ENCODE data around the gene GBA3. TPM values are rescaled to one million over a fixed set of nuclear protein-coding genes. Genes with fewer than 3 reads are reported as not detected.

GBA3 gene
- total RNA-seq, 1 donor from 2014 or later = 1.0 TPM

DNA sequence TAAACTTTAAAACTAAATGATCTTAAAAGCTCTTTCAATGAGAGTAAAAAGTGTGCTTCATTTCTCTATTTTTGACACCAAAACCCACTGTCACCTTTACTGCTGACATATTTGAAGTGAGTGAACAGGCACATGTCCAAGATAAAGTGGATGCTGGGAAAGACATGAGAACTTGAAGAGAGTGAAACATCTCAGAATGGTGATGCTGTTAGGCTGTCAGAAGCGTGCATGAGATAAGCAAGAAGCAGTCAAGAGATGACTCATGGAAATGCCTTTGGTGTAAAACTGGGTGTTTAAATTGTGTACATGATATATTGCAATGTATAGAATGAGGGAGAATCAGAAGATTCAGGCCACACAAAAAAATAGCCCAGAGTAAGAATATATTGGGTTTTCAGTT lies 21.8 kb upstream of the GBA3 start:
- Histone ChIP-seq H3K9me3 (no peaks in the 10 kb centered on the region), H3K4me1 (no peaks in the 10 kb centered on the region), H3K4me3 (no peak overlapping the region), H3K27ac (no peak overlapping the region), H3K27me3 (ENCODE audit: low read depth) (no peaks in the 10 kb centered on the region), H3K36me3 (no peaks in the 10 kb centered on the region)
- TF ChIP-seq, protein P1, sequence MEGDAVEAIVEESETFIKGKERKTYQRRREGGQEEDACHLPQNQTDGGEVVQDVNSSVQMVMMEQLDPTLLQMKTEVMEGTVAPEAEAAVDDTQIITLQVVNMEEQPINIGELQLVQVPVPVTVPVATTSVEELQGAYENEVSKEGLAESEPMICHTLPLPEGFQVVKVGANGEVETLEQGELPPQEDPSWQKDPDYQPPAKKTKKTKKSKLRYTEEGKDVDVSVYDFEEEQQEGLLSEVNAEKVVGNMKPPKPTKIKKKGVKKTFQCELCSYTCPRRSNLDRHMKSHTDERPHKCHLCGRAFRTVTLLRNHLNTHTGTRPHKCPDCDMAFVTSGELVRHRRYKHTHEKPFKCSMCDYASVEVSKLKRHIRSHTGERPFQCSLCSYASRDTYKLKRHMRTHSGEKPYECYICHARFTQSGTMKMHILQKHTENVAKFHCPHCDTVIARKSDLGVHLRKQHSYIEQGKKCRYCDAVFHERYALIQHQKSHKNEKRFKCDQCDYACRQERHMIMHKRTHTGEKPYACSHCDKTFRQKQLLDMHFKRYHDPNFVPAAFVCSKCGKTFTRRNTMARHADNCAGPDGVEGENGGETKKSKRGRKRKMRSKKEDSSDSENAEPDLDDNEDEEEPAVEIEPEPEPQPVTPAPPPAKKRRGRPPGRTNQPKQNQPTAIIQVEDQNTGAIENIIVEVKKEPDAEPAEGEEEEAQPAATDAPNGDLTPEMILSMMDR (IDR thresholded peaks at IDR 0.05) = no peak
- no peak for ATAC-seq
- intact Hi-C loops (cut with DNase I) = no loop called here
- no peak for DNase-seq

DNA sequence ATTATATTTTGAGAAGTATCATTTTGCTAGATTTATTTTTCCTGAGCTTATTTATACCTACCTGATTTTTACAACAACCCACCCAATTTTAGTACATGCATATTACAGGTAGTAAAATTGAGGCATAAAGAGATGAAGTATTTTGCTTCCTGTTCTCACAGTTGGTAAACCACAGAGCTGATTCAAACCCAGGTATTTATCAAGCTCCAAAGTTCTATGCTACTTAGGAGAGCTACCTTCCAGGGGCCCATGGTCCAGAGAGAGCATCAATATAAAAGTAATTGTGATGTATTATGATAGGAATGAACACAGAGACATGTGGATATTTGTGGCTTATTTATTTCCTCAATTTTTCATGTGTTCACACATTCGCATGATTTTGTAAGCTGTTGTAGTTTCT lies 20.2 kb upstream of the GBA3 start:
- Histone ChIP-seq H3K9me3 (no peaks in the 10 kb centered on the region), H3K27ac (no peak overlapping the region), H3K27me3 (ENCODE audit: low read depth) (no peaks in the 10 kb centered on the region), H3K4me3 (no peak overlapping the region), H3K4me1 (no peaks in the 10 kb centered on the region), H3K36me3 (no peaks in the 10 kb centered on the region)
- intact Hi-C loops (cut with DNase I) = no loop called here
- ATAC-seq = no peak
- TF ChIP-seq, protein P1 (IDR thresholded peaks at IDR 0.05) = no peak
- no peak for DNase-seq

DNA sequence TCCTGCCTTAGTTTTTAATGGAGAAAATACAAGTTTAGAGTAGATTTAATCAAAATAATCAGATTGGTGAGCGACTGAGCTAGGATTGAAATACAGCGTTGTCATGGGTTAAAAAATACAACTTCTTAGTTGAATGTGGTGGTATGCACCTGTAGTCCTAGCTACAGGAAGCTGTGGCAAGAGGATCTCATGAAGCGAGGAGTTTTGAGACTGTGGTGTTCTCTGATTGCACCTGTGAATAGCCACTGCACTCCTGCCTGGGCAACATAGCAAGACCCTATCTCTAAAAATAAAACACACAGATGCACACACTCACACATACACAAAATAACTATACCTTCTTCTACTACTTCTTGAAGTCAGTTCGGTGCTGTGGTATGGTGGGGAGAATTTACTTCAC lies 19.8 kb upstream of the GBA3 start:
- Histone ChIP-seq H3K27me3 (ENCODE audit: low read depth) (no peaks in the 10 kb centered on the region), H3K9me3 (no peaks in the 10 kb centered on the region)
- intact Hi-C loops (cut with DNase I) = no loop called here

DNA sequence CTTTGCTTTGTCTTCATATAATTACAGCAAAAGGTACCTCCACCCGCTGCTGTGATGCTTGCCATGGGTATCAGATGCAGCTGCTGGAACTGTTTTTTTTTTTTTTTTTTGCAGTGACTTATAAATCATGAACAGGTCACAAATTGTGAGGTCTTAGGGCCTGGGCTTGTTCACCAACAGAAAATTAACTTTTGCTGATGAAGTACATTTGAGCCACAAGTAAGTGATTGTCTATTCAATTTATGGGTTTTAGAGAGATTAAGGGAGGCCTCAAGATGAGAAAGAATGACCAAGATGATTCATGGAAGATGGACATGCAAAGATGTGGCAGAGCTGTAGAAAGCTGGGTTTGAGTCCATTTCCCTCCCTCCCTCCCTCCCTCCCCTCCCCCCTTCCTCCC lies 18.0 kb upstream of the GBA3 start:
- Histone ChIP-seq H3K4me1 (no peaks in the 10 kb centered on the region), H3K4me3 (no peak overlapping the region), H3K36me3 (no peaks in the 10 kb centered on the region), H3K27me3 (ENCODE audit: low read depth) (no peaks in the 10 kb centered on the region), H3K27ac (no peak overlapping the region), H3K9me3 (no peaks in the 10 kb centered on the region)
- intact Hi-C loops (cut with DNase I) = no loop called here
- ATAC-seq = no peak
- TF ChIP-seq, protein P1 (IDR thresholded peaks at IDR 0.05) = no peak
- DNase-seq = no peak

More for the DNA sequence above, 19.8 kb upstream of the GBA3 start:
- ATAC-seq = no peak
- Histone ChIP-seq H3K36me3 (no peaks in the 10 kb centered on the region), H3K4me3 (no peak overlapping the region), H3K27ac (no peak overlapping the region), H3K4me1 (no peaks in the 10 kb centered on the region)
- DNase-seq = no peak
- TF ChIP-seq, protein P1 (IDR thresholded peaks at IDR 0.05) = no peak

DNA sequence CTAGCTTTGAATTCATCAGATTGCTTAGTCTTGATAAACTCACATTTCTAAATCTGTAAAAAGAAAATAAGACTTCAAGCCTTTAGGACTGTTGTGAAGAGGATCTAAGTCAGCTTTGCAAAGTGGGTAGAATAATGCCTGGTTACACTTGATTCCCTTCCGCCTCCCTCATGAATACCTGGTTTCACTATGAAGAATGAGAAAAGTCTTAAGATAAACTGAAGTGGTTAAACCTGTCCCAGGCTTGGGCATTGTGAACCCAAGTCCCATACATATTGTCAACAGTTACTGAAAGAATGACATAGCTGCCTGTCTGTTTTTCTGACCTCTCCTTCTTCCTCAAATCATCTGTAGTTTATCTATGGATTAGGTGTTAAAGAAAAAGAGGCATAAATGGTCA lies 16.7 kb upstream of the GBA3 start:
- H3K27me3 ChIP-seq (ENCODE audit: low read depth) = no peaks in the 10 kb centered on the region
- ATAC-seq = peak; percentile 62 to 65
- no peak for DNase-seq
- H3K36me3 ChIP-seq = no peaks in the 10 kb centered on the region
- H3K27ac ChIP-seq = no peak overlapping the region
- H3K9me3 ChIP-seq = no peaks in the 10 kb centered on the region
- no peak overlapping the region for H3K4me3 ChIP-seq
- TF ChIP-seq, protein P1 (IDR thresholded peaks at IDR 0.05) = no peak
- intact Hi-C loops (cut with DNase I) = no loop called here
- no peaks in the 10 kb centered on the region for H3K4me1 ChIP-seq

DNA sequence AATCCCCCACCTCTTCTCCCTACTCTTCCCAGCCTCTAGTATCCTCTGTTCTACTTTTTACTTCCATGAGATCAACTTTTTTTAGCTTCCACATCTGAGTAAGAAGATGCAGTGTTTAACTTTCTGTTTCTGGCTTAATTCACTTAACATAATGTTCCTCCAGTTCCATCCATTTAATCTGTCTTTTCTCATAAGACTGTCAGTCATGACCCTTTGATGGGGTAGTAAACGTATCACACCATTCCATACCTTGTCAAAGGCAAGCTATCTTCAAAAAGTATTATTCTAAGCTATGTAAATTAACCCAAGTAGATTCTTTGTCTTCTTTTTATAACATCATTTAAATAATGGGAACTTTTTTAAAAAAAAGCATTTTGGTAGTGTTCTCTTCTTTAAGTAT lies 15.0 kb upstream of the GBA3 start:
- intact Hi-C loops (cut with DNase I) = no loop called here
- no peak for ATAC-seq

More for the DNA sequence above, 15.0 kb upstream of the GBA3 start:
- DNase-seq = no peak
- Histone ChIP-seq H3K27me3 (ENCODE audit: low read depth) (no peaks in the 10 kb centered on the region), H3K27ac (no peak overlapping the region), H3K4me3 (no peak overlapping the region), H3K36me3 (no peaks in the 10 kb centered on the region), H3K9me3 (no peaks in the 10 kb centered on the region), H3K4me1 (no peaks in the 10 kb centered on the region)
- TF ChIP-seq, protein P1 (IDR thresholded peaks at IDR 0.05) = no peak
